ENCODE results near the gene AHCTF1. TPM values are rescaled to one million over a fixed set of nuclear protein-coding genes. Genes with fewer than 3 reads are reported as not detected.
A peak's percentile ranks its signal among the peaks of the same experiment; 100 is the strongest.

Gene AHCTF1, protein sequence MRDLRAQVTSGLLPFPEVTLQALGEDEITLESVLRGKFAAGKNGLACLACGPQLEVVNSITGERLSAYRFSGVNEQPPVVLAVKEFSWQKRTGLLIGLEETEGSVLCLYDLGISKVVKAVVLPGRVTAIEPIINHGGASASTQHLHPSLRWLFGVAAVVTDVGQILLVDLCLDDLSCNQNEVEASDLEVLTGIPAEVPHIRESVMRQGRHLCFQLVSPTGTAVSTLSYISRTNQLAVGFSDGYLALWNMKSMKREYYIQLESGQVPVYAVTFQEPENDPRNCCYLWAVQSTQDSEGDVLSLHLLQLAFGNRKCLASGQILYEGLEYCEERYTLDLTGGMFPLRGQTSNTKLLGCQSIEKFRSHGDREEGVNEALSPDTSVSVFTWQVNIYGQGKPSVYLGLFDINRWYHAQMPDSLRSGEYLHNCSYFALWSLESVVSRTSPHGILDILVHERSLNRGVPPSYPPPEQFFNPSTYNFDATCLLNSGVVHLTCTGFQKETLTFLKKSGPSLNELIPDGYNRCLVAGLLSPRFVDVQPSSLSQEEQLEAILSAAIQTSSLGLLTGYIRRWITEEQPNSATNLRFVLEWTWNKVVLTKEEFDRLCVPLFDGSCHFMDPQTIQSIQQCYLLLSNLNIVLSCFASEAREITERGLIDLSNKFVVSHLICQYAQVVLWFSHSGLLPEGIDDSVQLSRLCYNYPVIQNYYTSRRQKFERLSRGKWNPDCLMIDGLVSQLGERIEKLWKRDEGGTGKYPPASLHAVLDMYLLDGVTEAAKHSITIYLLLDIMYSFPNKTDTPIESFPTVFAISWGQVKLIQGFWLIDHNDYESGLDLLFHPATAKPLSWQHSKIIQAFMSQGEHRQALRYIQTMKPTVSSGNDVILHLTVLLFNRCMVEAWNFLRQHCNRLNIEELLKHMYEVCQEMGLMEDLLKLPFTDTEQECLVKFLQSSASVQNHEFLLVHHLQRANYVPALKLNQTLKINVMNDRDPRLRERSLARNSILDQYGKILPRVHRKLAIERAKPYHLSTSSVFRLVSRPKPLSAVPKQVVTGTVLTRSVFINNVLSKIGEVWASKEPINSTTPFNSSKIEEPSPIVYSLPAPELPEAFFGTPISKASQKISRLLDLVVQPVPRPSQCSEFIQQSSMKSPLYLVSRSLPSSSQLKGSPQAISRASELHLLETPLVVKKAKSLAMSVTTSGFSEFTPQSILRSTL (N-terminal part only)
- total RNA-seq (10 to 100 TPM; 22.3 to 49.0 (median 35.0) TPM), polyA plus RNA-seq (1 to 10 TPM; 5.9 to 6.4 (median 6.0) TPM)
- long read RNA-seq, donor 1 = 0 reads
- long read RNA-seq, donor 2, partial matches to known transcripts = 8 of 8 reads
- long read RNA-seq, donor 2, other reads (novel, unspliced or antisense) = 0 of 8 reads
- long read RNA-seq, donor 3 = 0 reads
- long read RNA-seq, donor 4 = 0 reads
- long read RNA-seq, donor 5, partial matches to known transcripts = 5 of 6 reads
- long read RNA-seq, donor 5, other reads (novel, unspliced or antisense) = 0 of 6 reads
- long read RNA-seq, donor 6 = 0 reads
- long read RNA-seq, donor 7 = 0 reads
- long read RNA-seq, donor 8 = 0 reads
- long read RNA-seq, donor 9 = 0 reads
- long read RNA-seq, donor 10 = 0 reads

DNA sequence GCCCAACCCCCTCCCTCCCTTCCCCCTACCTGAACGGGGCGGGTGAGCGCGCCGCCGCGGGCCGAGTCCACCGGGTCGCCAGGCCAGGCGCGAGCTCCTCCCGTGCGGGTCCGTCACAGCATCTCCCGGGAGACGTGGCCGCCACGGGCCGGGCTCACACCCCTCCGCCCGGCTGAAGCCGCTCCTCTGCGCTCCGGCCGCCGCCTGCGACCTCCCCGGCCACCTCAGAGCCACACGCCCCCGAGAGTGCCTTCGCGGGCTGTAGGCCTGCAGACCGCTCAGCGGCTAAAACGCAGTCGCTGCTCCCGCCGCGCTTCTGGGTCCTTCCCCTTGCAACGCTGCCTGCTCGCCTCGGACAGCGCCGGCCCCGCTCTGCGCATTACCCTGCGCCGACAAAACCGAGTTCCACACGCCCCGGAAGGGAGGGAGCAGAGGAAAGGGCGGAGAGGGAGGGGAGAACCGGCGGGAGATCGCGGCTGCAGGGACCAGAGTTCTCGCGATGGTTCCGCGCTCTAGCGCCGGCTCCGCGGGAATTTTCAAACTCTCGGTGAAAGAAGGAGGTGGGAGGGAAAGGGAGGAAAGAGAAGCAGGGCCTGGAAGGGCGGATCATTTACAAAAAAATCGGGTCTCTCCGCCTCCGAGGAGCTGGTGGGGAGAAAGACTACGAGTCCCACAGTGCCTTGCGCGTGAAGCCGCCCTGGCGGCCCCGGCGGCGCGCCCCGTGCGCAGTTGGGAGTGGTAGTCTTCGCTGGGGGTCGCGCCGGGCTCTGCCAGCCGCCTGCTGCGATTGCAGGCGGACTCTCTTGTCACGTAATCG lies at the start of gene AHCTF1:
Gene AHCTF1 (minus strand): TSS at position 400 of the 817 bp plus-strand sequence. CDS start 13,578 bp downstream, outside the sequence.
- DNase-seq = peak; percentile 95 to 99
- peaks cover 16 to 48% (median 32%) of the 10 kb centered on the region in 4 donors for H3K4me1 ChIP-seq
- intact Hi-C loops (cut with DNase I; ENCODE audit: low total_unique reads) = no loop called here
- TF ChIP-seq CTCF (IDR thresholded peaks at IDR 0.05) (no peak), EP300 (IDR thresholded peaks at IDR 0.05) (no peak), POLR2AphosphoS5 (IDR thresholded peaks at IDR 0.05) (peak; percentile 99), POLR2A (IDR thresholded peaks at IDR 0.05) (peak in 2 of 4 donors; percentile 75 to 93)
- 0 to 1% (median 0%) methylated on average over 56 to 90 of the region's 90 CpGs for WGBS, 5 donors
- H3K36me3 ChIP-seq = peaks cover 0 to 19% (median 8%) of the 10 kb centered on the region in 4 donors
- H3K4me3 ChIP-seq = peak within 1 kb of the TSS; percentile 95 to 99 (median 98)
- peak within 1 kb of the TSS; percentile 96 to 100 (median 97) for H3K27ac ChIP-seq
- no peaks in the 10 kb centered on the region for H3K27me3 ChIP-seq
- H3K9me3 ChIP-seq = no peaks in the 10 kb centered on the region

DNA sequence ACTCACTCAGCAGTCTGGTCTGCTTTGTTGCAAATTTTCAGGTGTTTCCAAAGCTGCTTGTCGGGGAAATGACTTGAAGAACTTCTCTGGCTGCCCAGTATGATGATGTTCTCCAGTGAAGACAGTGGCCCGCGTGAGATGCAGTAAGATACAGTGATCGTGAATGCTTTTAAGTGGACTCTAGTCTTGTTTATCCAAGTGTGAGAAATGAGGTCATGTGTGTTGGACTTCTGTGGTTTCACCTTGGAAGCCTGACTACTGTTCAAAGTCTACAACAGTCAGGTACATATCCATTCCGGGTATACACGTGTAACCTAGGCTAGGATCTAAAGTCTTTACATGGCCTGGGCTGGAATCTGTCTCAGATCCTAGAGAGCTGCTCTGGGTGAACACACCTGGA lies 47.0 kb upstream of the AHCTF1 start:
- 95 to 97% (median 96%) methylated on average over 6 of the region's 6 CpGs for WGBS, 5 donors
- no peak overlapping the region for H3K27ac ChIP-seq
- no peak overlapping the region for H3K4me3 ChIP-seq
- TF ChIP-seq EP300 (IDR thresholded peaks at IDR 0.05) = no peak
- TF ChIP-seq POLR2A (IDR thresholded peaks at IDR 0.05) = no peak
- no peaks in the 10 kb centered on the region for H3K27me3 ChIP-seq
- H3K9me3 ChIP-seq = peaks cover 0 to 72% (median 41%) of the 10 kb centered on the region in 4 donors
- H3K4me1 ChIP-seq = no peaks in the 10 kb centered on the region
- H3K36me3 ChIP-seq = no peaks in the 10 kb centered on the region
- no peak for DNase-seq
- intact Hi-C loops (cut with DNase I; ENCODE audit: low total_unique reads) = no loop called here

GRCh38 chr1:246978281-246978680 lies 46.5 kb upstream of the AHCTF1 start:
- WGBS, 5 donors = 94 to 100% (median 95%) methylated on average over 2 of the region's 2 CpGs
- DNase-seq = no peak
- Histone ChIP-seq H3K4me3 (no peak overlapping the region), H3K27ac (no peak overlapping the region), H3K36me3 (no peaks in the 10 kb centered on the region), H3K27me3 (no peaks in the 10 kb centered on the region), H3K9me3 (peaks cover 0 to 67% (median 36%) of the 10 kb centered on the region in 4 donors), H3K4me1 (no peaks in the 10 kb centered on the region)
- intact Hi-C loops (cut with DNase I; ENCODE audit: low total_unique reads) = no loop called here
- no peak for TF ChIP-seq CTCF (IDR thresholded peaks at IDR 0.05)
- no peak for TF ChIP-seq POLR2A (IDR thresholded peaks at IDR 0.05)
- no peak for TF ChIP-seq EP300 (IDR thresholded peaks at IDR 0.05)
- TF ChIP-seq POLR2AphosphoS5 (IDR thresholded peaks at IDR 0.05) = no peak

- Histone ChIP-seq H3K27ac (no peak overlapping the region), H3K4me1 (no peaks in the 10 kb centered on the region), H3K36me3 (no peaks in the 10 kb centered on the region), H3K4me3 (no peak overlapping the region), H3K27me3 (no peaks in the 10 kb centered on the region), H3K9me3 (peaks cover 5 to 44% (median 21%) of the 10 kb centered on the region in 4 donors)
- 90 to 98% (median 97%) methylated on average over 6 to 7 of the region's 7 CpGs for WGBS, 5 donors
- no peak for DNase-seq
- intact Hi-C loops (cut with DNase I; ENCODE audit: low total_unique reads) = no loop called here
- TF ChIP-seq POLR2AphosphoS5 (IDR thresholded peaks at IDR 0.05) (no peak), CTCF (IDR thresholded peaks at IDR 0.05) (no peak), EP300 (IDR thresholded peaks at IDR 0.05) (no peak), POLR2A (IDR thresholded peaks at IDR 0.05) (no peak)
Measured at GRCh38 chr1:246971969-246972368, 40.2 kb upstream of the AHCTF1 start.
